Progenitor cell of endocrine pancreas (in vitro differentiated cells): ENCODE data around the gene CTRL. TPM values are rescaled to one million over a fixed set of nuclear protein-coding genes. Genes with fewer than 3 reads are reported as not detected.

Experiments
- DNase-seq: peaks from one replicate; pipeline ENCODE4 v3.0.0; 2021; ENCODE audit warnings: low spot score; ENCODE audit not compliant: unreplicated experiment
- H3K27ac Mint-ChIP-seq: 2 replicates; pipeline ENCODE4 v1.8.0; 2021; ENCODE audit warnings: mild to moderate bottlenecking, moderate library complexity, mixed read lengths
- H3K27me3 Mint-ChIP-seq: 2 replicates; pipeline ENCODE4 v1.8.0; 2021; ENCODE audit warnings: mixed read lengths
- H3K36me3 Mint-ChIP-seq: 2 replicates; pipeline ENCODE4 v1.8.0; 2022; ENCODE audit warnings: mixed read lengths; ENCODE audit not compliant: insufficient read depth
- H3K4me1 Mint-ChIP-seq: 2 replicates; pipeline ENCODE4 v1.8.0; 2021; ENCODE audit warnings: low read depth, mixed read lengths
- H3K4me3 Mint-ChIP-seq: 2 replicates; pipeline ENCODE4 v1.8.0; 2021; ENCODE audit warnings: low read depth, mild to moderate bottlenecking, moderate library complexity, mixed read lengths
- H3K9me3 Mint-ChIP-seq: 2 replicates; pipeline ENCODE4 v1.8.0; 2021; ENCODE audit warnings: low read depth, mixed read lengths
- total RNA-seq: library from RNA; stranded (reverse); gene quantifications from 2 replicates; pipeline ENCODE4 v1.2.1, GENCODE V29; 2021
- TF ChIP-seq, protein P1 (sequence below): fragments of 200-600 bp; sonication (generic); IDR thresholded peaks from one replicate; pipeline ENCODE4 v1.5.0; 2021; ENCODE audit warnings: antibody characterized with exemption, mild to moderate bottlenecking; ENCODE audit not compliant: unreplicated experiment

The CTRL gene
- total RNA-seq, 1 donor from 2014 or later, result 0.57 TPM

DNA sequence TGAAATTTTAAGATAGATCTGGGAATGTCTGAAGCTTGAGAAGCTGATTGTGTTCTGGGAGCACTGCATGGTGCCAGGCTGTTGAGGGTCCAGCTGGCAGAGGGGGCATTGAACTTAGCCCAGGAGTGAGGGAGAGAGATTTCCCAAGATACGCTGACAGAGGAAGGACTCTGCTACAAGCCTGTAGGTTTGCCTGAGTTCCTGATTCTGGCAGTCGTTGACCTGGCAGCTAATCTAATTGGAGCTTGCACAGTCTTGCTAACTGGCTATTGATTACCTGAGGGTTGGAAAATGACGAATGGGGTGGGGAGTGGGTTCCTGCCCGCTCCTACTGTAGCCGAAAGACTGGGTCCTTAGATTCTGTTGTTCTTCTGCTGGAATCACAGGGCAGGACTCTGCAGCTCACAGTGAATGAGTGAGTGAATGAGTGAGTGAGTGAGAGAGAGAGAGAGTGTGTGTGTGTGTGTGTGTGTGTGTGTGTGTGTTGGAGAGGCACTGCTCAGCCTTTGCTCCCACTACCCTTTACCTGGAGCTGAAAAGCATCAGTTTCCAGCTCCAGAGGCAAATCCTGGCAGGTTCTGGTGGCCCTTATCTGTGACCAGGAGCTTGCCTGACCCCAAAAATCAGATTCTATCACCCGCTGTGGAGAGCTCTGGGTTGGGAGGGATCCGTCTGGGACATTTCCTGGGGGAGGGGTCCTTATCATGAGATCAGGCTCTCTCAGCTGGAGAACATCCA is 16.7 kb downstream of the CTRL start:
- Mint-ChIP-seq H3K4me3 (no peak overlapping the region), H3K27ac (peak overlapping the region; percentile 89), H3K4me1 (peaks cover 6% of the 10 kb centered on the region), H3K36me3 (peaks cover 3% of the 10 kb centered on the region), H3K9me3 (no peaks in the 10 kb centered on the region), H3K27me3 (no peaks in the 10 kb centered on the region)
- no peak for DNase-seq
- TF ChIP-seq, protein P1, sequence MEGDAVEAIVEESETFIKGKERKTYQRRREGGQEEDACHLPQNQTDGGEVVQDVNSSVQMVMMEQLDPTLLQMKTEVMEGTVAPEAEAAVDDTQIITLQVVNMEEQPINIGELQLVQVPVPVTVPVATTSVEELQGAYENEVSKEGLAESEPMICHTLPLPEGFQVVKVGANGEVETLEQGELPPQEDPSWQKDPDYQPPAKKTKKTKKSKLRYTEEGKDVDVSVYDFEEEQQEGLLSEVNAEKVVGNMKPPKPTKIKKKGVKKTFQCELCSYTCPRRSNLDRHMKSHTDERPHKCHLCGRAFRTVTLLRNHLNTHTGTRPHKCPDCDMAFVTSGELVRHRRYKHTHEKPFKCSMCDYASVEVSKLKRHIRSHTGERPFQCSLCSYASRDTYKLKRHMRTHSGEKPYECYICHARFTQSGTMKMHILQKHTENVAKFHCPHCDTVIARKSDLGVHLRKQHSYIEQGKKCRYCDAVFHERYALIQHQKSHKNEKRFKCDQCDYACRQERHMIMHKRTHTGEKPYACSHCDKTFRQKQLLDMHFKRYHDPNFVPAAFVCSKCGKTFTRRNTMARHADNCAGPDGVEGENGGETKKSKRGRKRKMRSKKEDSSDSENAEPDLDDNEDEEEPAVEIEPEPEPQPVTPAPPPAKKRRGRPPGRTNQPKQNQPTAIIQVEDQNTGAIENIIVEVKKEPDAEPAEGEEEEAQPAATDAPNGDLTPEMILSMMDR, result no peak

GRCh38 chr16:67910158-67910557 is 21.5 kb downstream of the CTRL start:
- Mint-ChIP-seq H3K9me3 (no peaks in the 10 kb centered on the region), H3K36me3 (peaks cover 5% of the 10 kb centered on the region), H3K27ac (no peak overlapping the region), H3K27me3 (no peaks in the 10 kb centered on the region), H3K4me3 (no peak overlapping the region), H3K4me1 (peaks cover 6% of the 10 kb centered on the region)
- DNase-seq, result no peak
- TF ChIP-seq, protein P1, result no peak

GRCh38 chr16:67909056-67909742 is 22.5 kb downstream of the CTRL start:
- H3K27ac Mint-ChIP-seq, result no peak overlapping the region

DNA sequence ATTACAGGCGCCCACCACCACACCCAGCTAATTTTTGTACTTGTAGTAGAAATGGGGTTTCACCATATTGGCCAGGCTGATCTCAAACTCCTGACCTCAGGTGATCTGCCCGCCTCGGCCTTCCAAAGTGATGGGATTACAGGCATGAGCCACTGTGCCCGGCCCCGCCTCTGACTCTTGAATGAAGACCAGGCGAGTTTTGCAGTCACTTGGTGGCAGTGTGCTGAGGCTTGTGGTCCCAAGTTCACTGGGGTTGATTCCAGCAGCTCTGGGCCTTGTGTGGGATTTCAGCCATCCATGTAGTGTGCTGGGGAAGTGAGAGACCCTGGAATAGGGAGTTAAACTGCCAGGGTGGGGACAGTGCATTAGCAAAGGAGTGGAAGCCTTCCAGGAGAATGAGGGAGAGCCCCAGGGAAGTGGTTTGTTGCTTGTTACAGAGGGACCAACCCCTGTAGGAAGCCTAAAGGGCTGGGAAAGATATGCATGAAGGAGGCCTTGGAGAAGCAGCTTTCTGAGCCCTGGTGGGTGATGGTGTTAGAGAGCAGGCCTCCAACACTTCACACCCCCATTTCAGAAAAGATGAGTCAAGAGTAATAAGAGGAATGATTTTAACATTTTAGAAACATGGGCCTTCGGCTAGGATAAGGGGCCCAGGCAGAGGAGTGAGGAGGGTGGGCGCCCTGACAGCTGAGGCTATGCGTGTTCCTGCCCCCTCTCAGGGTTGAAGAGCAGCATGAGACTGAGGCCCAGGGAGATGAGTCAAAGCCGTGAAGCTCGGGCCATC is 24.1 kb downstream of the CTRL start:
- Mint-ChIP-seq H3K4me3 (no peak overlapping the region), H3K27ac (peak overlapping the region; percentile 10), H3K36me3 (peaks cover 8% of the 10 kb centered on the region), H3K27me3 (no peaks in the 10 kb centered on the region), H3K9me3 (no peaks in the 10 kb centered on the region), H3K4me1 (no peaks in the 10 kb centered on the region)
- DNase-seq, result no peak
- TF ChIP-seq, protein P1, result no peak

More at GRCh38 chr16:67909056-67909742, 22.5 kb downstream of the CTRL start:
- H3K4me3 Mint-ChIP-seq, result no peak overlapping the region
- H3K9me3 Mint-ChIP-seq, result no peaks in the 10 kb centered on the region
- no peaks in the 10 kb centered on the region for H3K27me3 Mint-ChIP-seq
- no peaks in the 10 kb centered on the region for H3K4me1 Mint-ChIP-seq
- H3K36me3 Mint-ChIP-seq, result peaks cover 5% of the 10 kb centered on the region
- DNase-seq, result no peak
- TF ChIP-seq, protein P1, result no peak

GRCh38 chr16:67902831-67903230 is 28.8 kb downstream of the CTRL start:
- Mint-ChIP-seq H3K36me3 (peaks cover 4% of the 10 kb centered on the region), H3K27me3 (no peaks in the 10 kb centered on the region), H3K4me3 (no peak overlapping the region), H3K9me3 (no peaks in the 10 kb centered on the region), H3K27ac (peak overlapping the region; percentile 60), H3K4me1 (no peaks in the 10 kb centered on the region)
- no peak for DNase-seq
- TF ChIP-seq, protein P1, result no peak
